H1 (cell line): ENCODE results near the gene CAV3. TPM values are rescaled to one million over a fixed set of nuclear protein-coding genes. Genes with fewer than 3 reads are reported as not detected.
A peak's percentile ranks its signal among the peaks of the same experiment; 100 is the strongest.

Source experiments
- ASH2L ChIP-seq: fragments of 200-600, 300-600 bp; sonication (generic); IDR thresholded peaks from one replicate; pipeline ENCODE4 v1.7.1; 2017; ENCODE audit warnings: low read length
- CREB1 ChIP-seq: IDR thresholded peaks from 2 replicates; pipeline ENCODE4 v1.6.1; 2012; ENCODE audit warnings: inconsistent platforms
- RBBP5 ChIP-seq: IDR thresholded peaks from 2 replicates; pipeline ENCODE4 v1.7.1; 2012; ENCODE audit warnings: low read depth, mild to moderate bottlenecking, inconsistent platforms, low read length, moderate library complexity, borderline replicate concordance
- polyA plus RNA-seq, 7 experiments: library from polyadenylated mRNA; depleted of rRNA in 3 of 7; stranded (reverse) in 5 of 7; unstranded in 2 of 7; fragments of >200 nt in 5 of 7; fragments of 200-250 nt in 2 of 7; gene quantifications; 1 replicate in 5 of 7; 2 replicates in 1 of 7; 4 replicates in 1 of 7; pipeline versions ENCODE4 v1.2.1 to v1.2.3, GENCODE V29; 2011 to 2013; ENCODE audit warnings: missing spikeins in 2 of 7, mixed read lengths in 2 of 7
- total RNA-seq: library from RNA; stranded (reverse); fragmentation: NEBNext Ultra II Directional; extraction: Animal tissue kit (Norgen Biotek cat#: 25700); gene quantifications from 2 replicates; pipeline ENCODE4 v1.2.1, GENCODE V29; 2021

Gene CAV3
- total and polyA plus RNA-seq, 2 of the 8 experiments (the other 6 are each of a cell fraction or from before 2014, with no cell fraction given) = not detected

DNA sequence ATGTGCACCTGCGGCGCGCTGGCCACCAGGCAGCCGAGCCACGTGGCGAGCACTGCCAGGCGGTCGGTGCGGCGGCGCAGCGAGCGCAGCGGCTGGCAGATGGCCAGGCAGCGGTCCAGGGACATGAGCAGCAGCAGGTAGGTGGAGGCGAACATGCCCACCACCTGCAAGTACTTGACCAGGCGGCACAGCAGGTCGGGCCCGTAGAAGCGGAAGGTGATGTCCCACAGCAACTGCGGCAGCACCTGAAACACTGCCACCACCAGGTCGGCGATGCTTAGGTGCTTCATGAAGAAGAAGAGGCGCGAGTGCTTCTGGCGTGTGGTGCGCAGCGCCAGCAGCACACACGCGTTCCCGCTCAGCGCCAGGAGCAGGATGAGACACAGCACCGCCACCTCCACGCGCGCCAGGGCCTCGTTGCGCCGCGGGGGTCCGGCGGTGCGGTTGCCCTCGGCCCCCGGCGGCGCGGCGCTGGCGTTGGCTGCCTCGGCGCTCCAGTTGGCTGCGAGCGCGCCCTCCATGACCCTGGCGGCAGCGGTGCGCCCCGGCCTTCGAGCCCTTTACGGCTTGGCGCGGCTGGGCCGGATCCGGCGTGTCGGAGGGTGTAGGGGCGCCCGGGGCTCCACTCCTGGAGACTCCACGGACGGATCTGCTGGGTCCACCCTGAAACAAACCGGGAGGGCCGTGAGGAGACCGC, 34.2 kb downstream of the CAV3 start (continued):
- peak; percentile 42 for TF ChIP-seq ASH2L
- TF ChIP-seq CREB1 = no peak
- TF ChIP-seq RBBP5 = peak; percentile 45; the same call in 1 of the 2 replicates
